SK-MEL-5 (cell line): Measurements from ENCODE around the gene FNBP1. TPM values are rescaled to one million over a fixed set of nuclear protein-coding genes. Genes with fewer than 3 reads are reported as not detected.

Experiments used
- DNase-seq: peaks from one replicate; pipeline ENCODE4 v3.0.0-alpha.2; 2016; ENCODE audit warnings: low read depth, low spot score
- in situ Hi-C: cut with HindIII; loops from 2 replicates; pipeline ENCODE4 v1.10.0; 2016; ENCODE audit warnings: low sequenced_read_pairs, high pct_unique_total_duplicates, low pct_unique_long_range_greater_than_20kb
- total RNA-seq: library from RNA; depleted of rRNA; stranded (reverse); fragments of >200 nt; shearing (Covaris generic); gene quantifications from 2 replicates; pipeline ENCODE4 v1.2.3, GENCODE V29; 2014

The FNBP1 gene
- total RNA-seq, 1 experiment from 2014 or later = 18.6 TPM

GRCh38 chr9:130053109-130053503 is 10.1 kb upstream of the FNBP1 start:
- DNase-seq = no peak
- in situ Hi-C loops = loop anchor here (25.0 kb wide), 1 partner anchor 91 kb away; no protein-coding TSS in a partner anchor

GRCh38 chr9:130051855-130052254 is 8.9 kb upstream of the FNBP1 start:
- no peak for DNase-seq
- in situ Hi-C loops = loop anchor here (25.0 kb wide), 1 partner anchor 90 kb away; no protein-coding TSS in a partner anchor

- DNase-seq = no peak
- in situ Hi-C loops = loop anchor here (25.0 kb wide), 1 partner anchor 88 kb away; no protein-coding TSS in a partner anchor
Observed at GRCh38 chr9:130050462-130050861, 7.5 kb upstream of the FNBP1 start.

GRCh38 chr9:130049431-130050210 is 6.6 kb upstream of the FNBP1 start:
- no peak for DNase-seq
- in situ Hi-C loops = loop anchor here (25.0 kb wide), 1 partner anchor 87 kb away; no protein-coding TSS in a partner anchor

GRCh38 chr9:130045725-130046450 is 2.9 kb upstream of the FNBP1 start:
- DNase-seq = no peak
- in situ Hi-C loops = no loop called here

GRCh38 chr9:130043654-130044623 is 950 bp upstream of the FNBP1 start:
- in situ Hi-C loops = no loop called here
- DNase-seq = no peak

- in situ Hi-C loops = no loop called here
- no peak for DNase-seq
Observed at GRCh38 chr9:130042406-130042884, 544 bp downstream of the FNBP1 start.

- in situ Hi-C loops = no loop called here
- DNase-seq = no peak
Observed at GRCh38 chr9:130041648-130042405, 1.2 kb downstream of the FNBP1 start.

GRCh38 chr9:130040984-130041647 is 1.9 kb downstream of the FNBP1 start:
- no peak for DNase-seq
- in situ Hi-C loops = no loop called here

- in situ Hi-C loops = no loop called here
Observed at GRCh38 chr9:130039528-130040147, 3.4 kb downstream of the FNBP1 start.

GRCh38 chr9:130036099-130036498 is 6.9 kb downstream of the FNBP1 start:
- DNase-seq = no peak
- in situ Hi-C loops = no loop called here

More at GRCh38 chr9:130039528-130040147, 3.4 kb downstream of the FNBP1 start:
- peak; percentile 47 for DNase-seq

- in situ Hi-C loops = no loop called here
- DNase-seq = no peak
Observed at GRCh38 chr9:130034570-130034969, 8.4 kb downstream of the FNBP1 start.

- in situ Hi-C loops = no loop called here
- DNase-seq = no peak
Observed at GRCh38 chr9:130030651-130031127, 12.3 kb downstream of the FNBP1 start.

- in situ Hi-C loops = no loop called here
- DNase-seq = no peak
Observed at GRCh38 chr9:130029223-130029973, 13.6 kb downstream of the FNBP1 start.

GRCh38 chr9:130028493-130029222 is 14.3 kb downstream of the FNBP1 start:
- DNase-seq = no peak
- in situ Hi-C loops = no loop called here
